OCI-LY7 (cell line): ENCODE measurements around the gene NCK2.

Source experiments
- EZH2phosphoT487 ChIP-seq: fragments of 200-600 bp; sonication (generic); IDR thresholded peaks from 2 replicates; pipeline ENCODE4 v1.6.1; 2018; ENCODE audit warnings: low read depth, borderline replicate concordance, mild to moderate bottlenecking, mixed run types, antibody characterized with exemption, low read length, moderate library complexity, mixed read lengths
- TF ChIP-seq, protein P1 (sequence below): fragments of 200-600 bp; sonication (generic); conservative IDR thresholded peaks from 2 replicates; pipeline ENCODE4 v1.5.1; 2014; ENCODE audit warnings: mild to moderate bottlenecking, antibody characterized with exemption, low read length, moderate library complexity, mixed read lengths

DNA sequence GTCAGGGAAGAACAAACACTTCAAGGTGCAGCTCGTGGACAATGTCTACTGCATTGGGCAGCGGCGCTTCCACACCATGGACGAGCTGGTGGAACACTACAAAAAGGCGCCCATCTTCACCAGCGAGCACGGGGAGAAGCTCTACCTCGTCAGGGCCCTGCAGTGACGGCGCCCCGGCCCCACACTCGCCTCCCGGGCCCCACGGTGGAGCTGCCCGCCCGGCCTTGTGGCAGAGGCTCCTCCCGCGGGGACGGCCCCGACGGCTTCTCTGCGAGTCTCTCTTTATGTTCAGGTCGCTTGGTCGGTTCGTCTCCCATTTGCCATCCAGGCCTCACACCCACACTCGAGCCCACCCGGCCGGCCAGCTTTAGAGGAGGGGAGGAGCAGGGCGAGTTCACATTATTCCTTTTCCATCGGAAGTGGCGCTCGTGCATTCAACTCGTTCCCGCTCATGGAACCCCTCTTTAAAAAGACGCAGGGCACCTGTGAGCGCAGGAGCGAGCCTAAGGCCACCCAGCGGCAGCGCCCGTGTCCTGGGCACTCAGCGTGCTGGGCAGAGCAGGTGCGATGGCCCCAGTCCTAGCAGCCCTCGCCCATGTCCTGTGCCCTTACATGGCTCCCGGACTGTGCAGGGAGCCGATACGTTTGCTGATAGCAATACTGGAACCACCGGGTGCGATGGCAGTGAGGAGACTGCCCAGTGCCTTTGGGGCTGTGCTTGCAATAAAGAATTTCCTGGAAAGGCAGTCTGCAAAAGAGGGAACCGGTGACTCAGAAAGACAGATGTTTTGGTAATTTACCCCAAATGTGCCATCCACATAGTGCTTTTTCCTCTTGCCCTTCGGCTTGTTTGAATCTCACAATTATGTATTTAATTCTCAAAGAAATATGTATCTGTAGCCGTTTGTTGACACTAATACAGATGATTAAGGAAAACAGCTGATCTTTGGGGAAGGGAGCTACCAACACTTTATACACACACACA, 148.6 kb downstream of the NCK2 start:
- TF ChIP-seq, protein P1, sequence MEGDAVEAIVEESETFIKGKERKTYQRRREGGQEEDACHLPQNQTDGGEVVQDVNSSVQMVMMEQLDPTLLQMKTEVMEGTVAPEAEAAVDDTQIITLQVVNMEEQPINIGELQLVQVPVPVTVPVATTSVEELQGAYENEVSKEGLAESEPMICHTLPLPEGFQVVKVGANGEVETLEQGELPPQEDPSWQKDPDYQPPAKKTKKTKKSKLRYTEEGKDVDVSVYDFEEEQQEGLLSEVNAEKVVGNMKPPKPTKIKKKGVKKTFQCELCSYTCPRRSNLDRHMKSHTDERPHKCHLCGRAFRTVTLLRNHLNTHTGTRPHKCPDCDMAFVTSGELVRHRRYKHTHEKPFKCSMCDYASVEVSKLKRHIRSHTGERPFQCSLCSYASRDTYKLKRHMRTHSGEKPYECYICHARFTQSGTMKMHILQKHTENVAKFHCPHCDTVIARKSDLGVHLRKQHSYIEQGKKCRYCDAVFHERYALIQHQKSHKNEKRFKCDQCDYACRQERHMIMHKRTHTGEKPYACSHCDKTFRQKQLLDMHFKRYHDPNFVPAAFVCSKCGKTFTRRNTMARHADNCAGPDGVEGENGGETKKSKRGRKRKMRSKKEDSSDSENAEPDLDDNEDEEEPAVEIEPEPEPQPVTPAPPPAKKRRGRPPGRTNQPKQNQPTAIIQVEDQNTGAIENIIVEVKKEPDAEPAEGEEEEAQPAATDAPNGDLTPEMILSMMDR, result no peak
- no peak for TF ChIP-seq EZH2phosphoT487
